Esophagus squamous epithelium (tissue), 5 donors: ENCODE results near the gene CDK15. TPM values are rescaled to one million over a fixed set of nuclear protein-coding genes. Genes with fewer than 3 reads are reported as not detected.

ENCODE experiments used
- DNase-seq: peaks from one replicate; lab custom pipeline; 2025; lab: John Stamatoyannopoulos, UW
- H3K27ac ChIP-seq, 4 donors: fragments of 200-600 bp; sonication (generic); one replicate each; pipeline ENCODE4 v1.5.1; 2016 to 2019; ENCODE audit warnings: mild to moderate bottlenecking in 1 of 4
- H3K27me3 ChIP-seq, 4 donors: fragments of 200-600 bp; sonication (generic); 1 replicate in 3 of 4; 2 replicates in 1 of 4; pipeline versions ENCODE4 v1.5.1 to v1.6.0; 2017 to 2021; ENCODE audit warnings: antibody characterized with exemption in 1 of 4
- H3K36me3 ChIP-seq, 3 donors: fragments of 200-600 bp; sonication (generic); one replicate each; pipeline ENCODE4 v1.5.1; 2016 to 2019
- H3K4me1 ChIP-seq, 3 donors: fragments of 200-600 bp; sonication (generic); one replicate each; pipeline ENCODE4 v1.5.1; 2017 to 2019
- H3K4me3 ChIP-seq, 4 donors: fragments of 200-600 bp; sonication (generic); 1 replicate in 3 of 4; 2 replicates in 1 of 4; pipeline ENCODE4 v1.5.1; 2016 to 2019; ENCODE audit warnings: mild to moderate bottlenecking in 2 of 4, moderate library complexity in 1 of 4
- H3K9me3 ChIP-seq, 3 donors: fragments of 200-600 bp; sonication (generic); one replicate each; pipeline ENCODE4 v1.5.1; 2016 to 2019
- POLR2A ChIP-seq, 4 donors: fragments of 450-650 bp; IDR thresholded peaks; one replicate each; pipeline ENCODE4 v1.6.1; 2017; ENCODE audit warnings: antibody characterized with exemption in 4 of 4, mild to moderate bottlenecking in 4 of 4, moderate library complexity in 3 of 4
- WGBS, 2 donors: methylation state at CpG; one replicate each; pipeline ENCODE4 v1.1.5; 2018; 5-methylcytosine and 5-hydroxymethylcytosine counted together
- intact Hi-C: fragments of 100-400 bp; cut with DNase I; formaldehyde crosslinking; loops from one replicate; pipeline ENCODE4 v1.15.0; 2022
- total RNA-seq, 4 donors: library from RNA; depleted of rRNA; stranded (reverse); fragments of >200 nt; gene quantifications; one replicate each; pipeline ENCODE4 v1.1.0, GENCODE V29; 2016
- TF ChIP-seq, protein P1 (sequence below), 6 experiments: fragments of 450-650 bp in 4 of 6; fragments of 200-600 bp in 2 of 6; sonication (generic) in 2 of 6; IDR thresholded peaks; one replicate each; pipeline ENCODE4 v1.5.1; 2016 to 2019; ENCODE audit warnings: antibody characterized with exemption in 6 of 6, mild to moderate bottlenecking in 4 of 6, moderate library complexity in 4 of 6
- donor health status: DM: yes; HTN: yes; CAD: no.

The CDK15 gene
- total RNA-seq, 4 donors from 2014 or later: 0.23 to 6.1 TPM; not detected in 2

DNA sequence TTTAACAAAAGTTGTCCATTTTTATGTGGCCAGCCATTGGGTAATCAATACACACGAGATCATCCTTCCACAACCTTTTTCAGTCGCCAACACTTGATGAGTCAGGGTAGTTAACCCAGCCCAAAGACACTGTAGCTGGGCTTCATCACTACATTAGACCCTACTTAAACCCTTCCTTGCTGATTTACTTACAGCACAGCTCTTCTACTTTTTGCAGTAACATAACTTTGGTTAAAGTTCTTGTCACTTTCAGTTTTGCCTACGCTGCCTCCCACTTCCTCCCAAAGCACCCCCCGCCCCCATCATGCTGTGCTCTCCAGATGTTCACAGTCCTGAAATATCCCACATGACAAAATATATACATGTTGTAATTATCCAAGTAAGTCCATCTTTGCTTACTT, 103.6 kb downstream of the CDK15 start:
- WGBS, 2 donors: 42 to 52% methylated on average over 4 of the region's 4 CpGs
- H3K27ac ChIP-seq: no peak overlapping the region
- no peak for DNase-seq

DNA sequence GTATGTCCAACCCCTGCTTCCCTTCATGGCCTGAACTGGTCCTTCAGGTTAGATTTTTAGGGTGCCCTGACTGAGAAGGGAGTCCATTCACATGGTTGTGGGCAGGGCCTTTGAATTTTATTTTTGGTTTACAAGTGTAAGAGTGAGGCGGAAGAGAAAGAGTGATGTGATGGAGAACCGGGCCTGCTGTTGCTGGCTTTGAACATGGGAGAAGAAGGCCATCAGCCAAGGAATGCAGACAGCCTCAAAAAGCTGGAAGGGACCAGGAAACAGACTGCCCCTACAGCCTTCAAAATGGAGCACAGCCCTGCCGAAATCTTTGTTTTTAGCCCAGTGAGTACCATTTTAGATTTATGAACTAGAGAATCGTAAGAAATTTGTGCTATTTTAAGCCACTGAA, 105.0 kb downstream of the CDK15 start:
- no peaks in the 10 kb centered on the region for H3K9me3 ChIP-seq
- H3K27me3 ChIP-seq: no peaks in the 10 kb centered on the region
- TF ChIP-seq POLR2A (IDR thresholded peaks at IDR 0.05): no peak
- TF ChIP-seq, protein P1, sequence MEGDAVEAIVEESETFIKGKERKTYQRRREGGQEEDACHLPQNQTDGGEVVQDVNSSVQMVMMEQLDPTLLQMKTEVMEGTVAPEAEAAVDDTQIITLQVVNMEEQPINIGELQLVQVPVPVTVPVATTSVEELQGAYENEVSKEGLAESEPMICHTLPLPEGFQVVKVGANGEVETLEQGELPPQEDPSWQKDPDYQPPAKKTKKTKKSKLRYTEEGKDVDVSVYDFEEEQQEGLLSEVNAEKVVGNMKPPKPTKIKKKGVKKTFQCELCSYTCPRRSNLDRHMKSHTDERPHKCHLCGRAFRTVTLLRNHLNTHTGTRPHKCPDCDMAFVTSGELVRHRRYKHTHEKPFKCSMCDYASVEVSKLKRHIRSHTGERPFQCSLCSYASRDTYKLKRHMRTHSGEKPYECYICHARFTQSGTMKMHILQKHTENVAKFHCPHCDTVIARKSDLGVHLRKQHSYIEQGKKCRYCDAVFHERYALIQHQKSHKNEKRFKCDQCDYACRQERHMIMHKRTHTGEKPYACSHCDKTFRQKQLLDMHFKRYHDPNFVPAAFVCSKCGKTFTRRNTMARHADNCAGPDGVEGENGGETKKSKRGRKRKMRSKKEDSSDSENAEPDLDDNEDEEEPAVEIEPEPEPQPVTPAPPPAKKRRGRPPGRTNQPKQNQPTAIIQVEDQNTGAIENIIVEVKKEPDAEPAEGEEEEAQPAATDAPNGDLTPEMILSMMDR (IDR thresholded peaks at IDR 0.05): no peak
- no peak overlapping the region for H3K27ac ChIP-seq
- H3K4me1 ChIP-seq: no peaks in the 10 kb centered on the region
- H3K4me3 ChIP-seq: no peak overlapping the region
- no peak for DNase-seq
- intact Hi-C loops: no loop called here
- 60 to 88% methylated on average over 4 of the region's 4 CpGs for WGBS, 2 donors
- H3K36me3 ChIP-seq: no peaks in the 10 kb centered on the region

More for the DNA sequence above, 103.6 kb downstream of the CDK15 start:
- peaks cover 0 to 6% (median 0%) of the 10 kb centered on the region in 4 donors for H3K27me3 ChIP-seq
- intact Hi-C loops: no loop called here
- no peaks in the 10 kb centered on the region for H3K36me3 ChIP-seq
- no peak overlapping the region for H3K4me3 ChIP-seq
- H3K4me1 ChIP-seq: no peaks in the 10 kb centered on the region
- no peak for TF ChIP-seq POLR2A (IDR thresholded peaks at IDR 0.05)
- TF ChIP-seq, protein P1 (IDR thresholded peaks at IDR 0.05): no peak
- H3K9me3 ChIP-seq: no peaks in the 10 kb centered on the region

DNA sequence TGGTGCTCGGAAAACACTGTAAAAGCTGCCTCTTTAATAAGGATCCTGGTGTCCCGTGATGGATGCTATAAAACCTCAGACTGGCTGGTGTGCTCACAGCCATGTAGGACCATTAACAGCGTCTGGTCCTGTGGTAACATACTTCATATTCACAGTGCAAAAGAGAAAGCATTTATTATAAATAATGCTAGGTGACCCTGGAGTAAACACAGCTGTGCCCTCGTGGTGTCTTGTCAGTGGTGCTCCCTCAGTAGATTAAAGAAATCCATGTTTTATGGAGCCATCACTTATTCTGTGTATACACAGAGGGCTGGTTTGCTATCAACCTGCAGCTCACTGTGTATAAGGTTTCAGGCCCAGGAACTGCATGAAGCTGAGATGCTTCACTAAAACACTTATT, 106.9 kb downstream of the CDK15 start:
- Histone ChIP-seq H3K27me3 (no peaks in the 10 kb centered on the region), H3K36me3 (no peaks in the 10 kb centered on the region), H3K27ac (no peak overlapping the region), H3K4me3 (no peak overlapping the region), H3K9me3 (no peaks in the 10 kb centered on the region), H3K4me1 (no peaks in the 10 kb centered on the region)
- TF ChIP-seq, protein P1 (IDR thresholded peaks at IDR 0.05): no peak
- TF ChIP-seq POLR2A (IDR thresholded peaks at IDR 0.05): no peak
- WGBS, 2 donors: 61 to 63% methylated on average over 4 of the region's 4 CpGs
- intact Hi-C loops: no loop called here
- DNase-seq: no peak

DNA sequence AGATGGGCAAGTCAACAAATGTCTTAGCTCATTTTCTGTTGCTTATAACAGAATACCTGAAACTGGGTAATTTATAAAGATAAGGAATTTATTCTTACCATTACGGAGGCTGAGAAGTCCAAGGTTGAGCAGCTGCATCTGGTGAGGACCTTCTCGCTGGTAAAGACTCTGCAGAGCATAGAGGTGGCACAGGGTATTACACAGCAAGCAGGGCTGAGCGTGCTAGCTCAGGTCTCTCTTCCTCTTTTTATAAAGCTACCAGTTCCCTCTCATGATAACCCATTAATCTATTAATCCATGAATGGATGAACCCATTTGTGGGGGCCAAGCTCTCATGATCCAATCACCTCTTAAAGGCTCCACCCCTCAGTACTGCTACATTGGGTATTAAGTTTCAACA, 109.1 kb downstream of the CDK15 start:
- TF ChIP-seq, protein P1 (IDR thresholded peaks at IDR 0.05): no peak
- no peak for TF ChIP-seq POLR2A (IDR thresholded peaks at IDR 0.05)
- WGBS, 2 donors: 82 to 88% methylated on average over 3 of the region's 3 CpGs
- peaks cover 0 to 12% (median 0%) of the 10 kb centered on the region in 4 donors for H3K27me3 ChIP-seq
- intact Hi-C loops: no loop called here
- H3K4me1 ChIP-seq: no peaks in the 10 kb centered on the region
- H3K36me3 ChIP-seq: no peaks in the 10 kb centered on the region
- no peak overlapping the region for H3K4me3 ChIP-seq
- no peaks in the 10 kb centered on the region for H3K9me3 ChIP-seq
- no peak for DNase-seq
- H3K27ac ChIP-seq: no peak overlapping the region

GRCh38 chr2:201916565-201916964, 110.2 kb downstream of the CDK15 start:
- intact Hi-C loops: no loop called here
- no peak overlapping the region for H3K27ac ChIP-seq
- no peak for TF ChIP-seq POLR2A (IDR thresholded peaks at IDR 0.05)
- TF ChIP-seq, protein P1 (IDR thresholded peaks at IDR 0.05): no peak
- peaks cover 0 to 12% (median 0%) of the 10 kb centered on the region in 4 donors for H3K27me3 ChIP-seq
- WGBS, 2 donors: 69 to 70% methylated on average over 2 of the region's 4 CpGs
- no peaks in the 10 kb centered on the region for H3K4me1 ChIP-seq
- no peak overlapping the region for H3K4me3 ChIP-seq
- no peaks in the 10 kb centered on the region for H3K36me3 ChIP-seq
- H3K9me3 ChIP-seq: no peaks in the 10 kb centered on the region
- DNase-seq: no peak
